HepG2 (cell line): Measurements from ENCODE around the gene AGAP1.

Experiments
- ELF4 ChIP-seq: sonication (generic); formaldehyde crosslinking; IDR thresholded peaks from 2 replicates; pipeline ENCODE4 v1.5.0; 2020; ENCODE audit warnings: missing genetic modification reagents, mild to moderate bottlenecking, moderate library complexity, borderline replicate concordance
- HNF4G ChIP-seq, 2 experiments: sonication (generic) in 1 of 2; formaldehyde crosslinking in 1 of 2; IDR thresholded peaks; 2 replicates each; pipeline versions ENCODE4 v1.4.0 to v1.6.1; 2011 to 2020; ENCODE audit warnings: borderline replicate concordance in 2 of 2, low read depth in 2 of 2, mild to moderate bottlenecking in 2 of 2, low read length in 1 of 2, missing genetic modification reagents in 1 of 2, moderate library complexity in 1 of 2
- TAF1 ChIP-seq: sonication (generic); formaldehyde crosslinking; IDR thresholded peaks from 2 replicates; pipeline ENCODE4 v1.4.0; 2020; ENCODE audit warnings: missing genetic modification reagents
- ZNF776 ChIP-seq: sonication (generic); formaldehyde crosslinking; IDR thresholded peaks from 2 replicates; pipeline ENCODE4 v1.4.0; 2020; ENCODE audit warnings: mild to moderate bottlenecking, missing genetic modification reagents
- TF ChIP-seq, protein P1 (sequence below): conservative IDR thresholded peaks from 2 replicates; pipeline ENCODE4 v1.6.1; 2018; ENCODE audit warnings: missing genetic modification reagents

GRCh38 chr2:235774153-235774870, 280.5 kb downstream of the AGAP1 start:
- TF ChIP-seq HNF4G (IDR thresholded peaks at IDR 0.05; ENCODE audit: borderline replicate concordance, low read depth, low read length) (no peak), HNF4G (CRISPR knock-in tag; IDR thresholded peaks at IDR 0.05; ENCODE audit: borderline replicate concordance, low read depth) (no peak), TAF1 (CRISPR knock-in tag) (no peak), ELF4 (CRISPR knock-in tag) (no peak), ZNF776 (CRISPR knock-in tag) (no peak)
- TF ChIP-seq, protein P1, sequence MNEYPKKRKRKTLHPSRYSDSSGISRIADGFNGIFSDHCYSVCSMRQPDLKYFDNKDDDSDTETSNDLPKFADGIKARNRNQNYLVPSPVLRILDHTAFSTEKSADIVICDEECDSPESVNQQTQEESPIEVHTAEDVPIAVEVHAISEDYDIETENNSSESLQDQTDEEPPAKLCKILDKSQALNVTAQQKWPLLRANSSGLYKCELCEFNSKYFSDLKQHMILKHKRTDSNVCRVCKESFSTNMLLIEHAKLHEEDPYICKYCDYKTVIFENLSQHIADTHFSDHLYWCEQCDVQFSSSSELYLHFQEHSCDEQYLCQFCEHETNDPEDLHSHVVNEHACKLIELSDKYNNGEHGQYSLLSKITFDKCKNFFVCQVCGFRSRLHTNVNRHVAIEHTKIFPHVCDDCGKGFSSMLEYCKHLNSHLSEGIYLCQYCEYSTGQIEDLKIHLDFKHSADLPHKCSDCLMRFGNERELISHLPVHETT (CRISPR knock-in tag): no peak
